NT2/D1 (cell line): Measurements from ENCODE around the gene IER5L.

Experiments
- DNase-seq: peaks from one replicate; pipeline ENCODE4 v3.0.0-alpha.2; 2011; ENCODE audit warnings: low read depth, low spot score
- H3K27me3 ChIP-seq: 2 replicates; pipeline ENCODE4 v1.6.0; 2011; ENCODE audit warnings: mild to moderate bottlenecking; ENCODE audit not compliant: insufficient read length, insufficient read depth
- H3K36me3 ChIP-seq: 2 replicates; pipeline ENCODE4 v1.6.1; 2011; ENCODE audit warnings: mild to moderate bottlenecking, low read length, mixed read lengths; ENCODE audit not compliant: insufficient read depth, insufficient read length
- H3K4me1 ChIP-seq: 2 replicates; pipeline ENCODE4 v1.5.1; 2011; ENCODE audit not compliant: insufficient read depth, insufficient read length
- H3K4me3 ChIP-seq: 2 replicates; pipeline ENCODE4 v1.5.1; 2011; ENCODE audit warnings: low read depth; ENCODE audit not compliant: insufficient read length
- H3K9ac ChIP-seq: 2 replicates; pipeline ENCODE4 v1.6.0; 2011; ENCODE audit warnings: low read depth; ENCODE audit not compliant: insufficient read length
- H3K9me3 ChIP-seq: 2 replicates; pipeline ENCODE4 v1.5.1; 2011; ENCODE audit warnings: mild to moderate bottlenecking, low read length; ENCODE audit not compliant: insufficient read depth
- SUZ12 ChIP-seq: IDR thresholded peaks from 2 replicates; pipeline ENCODE4 v1.6.1; 2011; ENCODE audit not compliant: insufficient read length, insufficient read depth; ENCODE audit errors: extremely low read depth
- YY1 ChIP-seq: IDR thresholded peaks from 2 replicates; pipeline ENCODE4 v1.6.1; 2011; ENCODE audit not compliant: insufficient read length, insufficient read depth
- ZNF274 ChIP-seq: IDR thresholded peaks from 2 replicates; pipeline ENCODE4 v1.6.1; 2011; ENCODE audit warnings: mild to moderate bottlenecking, low read depth, low read length

The IER5L gene

GRCh38 chr9:129160712-129161533, 17.1 kb downstream of the IER5L start:
- H3K27me3 ChIP-seq, result no peaks in the 10 kb centered on the region
- H3K36me3 ChIP-seq, result peaks cover 7% of the 10 kb centered on the region
- TF ChIP-seq YY1 (no peak), ZNF274 (no peak), SUZ12 (no peak)
- DNase-seq, result no peak
- H3K4me3 ChIP-seq, result no peak overlapping the region
- peaks cover 9% of the 10 kb centered on the region for H3K4me1 ChIP-seq
- no peak overlapping the region for H3K9ac ChIP-seq
- H3K9me3 ChIP-seq, result no peaks in the 10 kb centered on the region

DNA sequence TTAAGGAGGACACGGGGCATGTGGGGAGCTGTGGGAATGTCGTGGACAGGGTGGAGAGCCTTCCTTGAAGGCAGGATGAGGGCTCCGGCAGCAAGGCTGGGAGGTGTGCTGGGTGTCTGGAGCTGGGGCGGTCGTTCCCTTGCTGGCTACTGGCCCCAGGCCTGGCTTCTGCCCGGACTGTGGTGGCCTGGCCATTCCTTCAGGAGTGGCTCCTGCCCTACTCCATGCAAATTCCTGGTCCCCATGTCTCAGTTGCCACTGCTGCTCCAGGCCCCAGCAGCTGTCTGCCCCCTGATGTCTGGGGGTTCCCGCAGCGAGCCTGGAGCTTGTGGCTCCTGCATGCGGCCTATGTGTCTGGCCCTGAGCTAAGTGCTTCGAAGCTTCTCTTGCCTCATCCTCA, 21.9 kb downstream of the IER5L start:
- H3K9ac ChIP-seq, result no peak overlapping the region
- H3K36me3 ChIP-seq, result peaks cover 34% of the 10 kb centered on the region
- DNase-seq, result no peak
- TF ChIP-seq ZNF274, result no peak
- no peak for TF ChIP-seq YY1
- no peak for TF ChIP-seq SUZ12
- peaks cover 4% of the 10 kb centered on the region for H3K4me1 ChIP-seq
- H3K27me3 ChIP-seq, result no peaks in the 10 kb centered on the region
- H3K9me3 ChIP-seq, result no peaks in the 10 kb centered on the region
- H3K4me3 ChIP-seq, result no peak overlapping the region

- Histone ChIP-seq H3K9ac (no peak overlapping the region), H3K36me3 (peaks cover 46% of the 10 kb centered on the region), H3K4me1 (peaks cover 2% of the 10 kb centered on the region), H3K27me3 (no peaks in the 10 kb centered on the region), H3K9me3 (no peaks in the 10 kb centered on the region), H3K4me3 (no peak overlapping the region)
- TF ChIP-seq SUZ12, result no peak
- no peak for TF ChIP-seq ZNF274
- no peak for TF ChIP-seq YY1
- DNase-seq, result no peak
Observed at GRCh38 chr9:129154866-129155477, 23.1 kb downstream of the IER5L start.

GRCh38 chr9:129151469-129151868, 26.6 kb downstream of the IER5L start:
- Histone ChIP-seq H3K9me3 (no peaks in the 10 kb centered on the region), H3K4me1 (peaks cover 5% of the 10 kb centered on the region)
- TF ChIP-seq ZNF274 (no peak), YY1 (no peak), SUZ12 (no peak)

GRCh38 chr9:129150672-129151211, 27.3 kb downstream of the IER5L start:
- DNase-seq, result no peak
- no peak for TF ChIP-seq SUZ12
- TF ChIP-seq ZNF274, result no peak
- no peak for TF ChIP-seq YY1
- Histone ChIP-seq H3K4me3 (no peak overlapping the region), H3K9me3 (no peaks in the 10 kb centered on the region), H3K9ac (no peak overlapping the region), H3K36me3 (peaks cover 68% of the 10 kb centered on the region), H3K27me3 (no peaks in the 10 kb centered on the region), H3K4me1 (peaks cover 9% of the 10 kb centered on the region)

More at GRCh38 chr9:129151469-129151868, 26.6 kb downstream of the IER5L start:
- H3K9ac ChIP-seq, result no peak overlapping the region
- H3K36me3 ChIP-seq, result peaks cover 71% of the 10 kb centered on the region
- no peaks in the 10 kb centered on the region for H3K27me3 ChIP-seq
- H3K4me3 ChIP-seq, result no peak overlapping the region
- DNase-seq, result no peak

DNA sequence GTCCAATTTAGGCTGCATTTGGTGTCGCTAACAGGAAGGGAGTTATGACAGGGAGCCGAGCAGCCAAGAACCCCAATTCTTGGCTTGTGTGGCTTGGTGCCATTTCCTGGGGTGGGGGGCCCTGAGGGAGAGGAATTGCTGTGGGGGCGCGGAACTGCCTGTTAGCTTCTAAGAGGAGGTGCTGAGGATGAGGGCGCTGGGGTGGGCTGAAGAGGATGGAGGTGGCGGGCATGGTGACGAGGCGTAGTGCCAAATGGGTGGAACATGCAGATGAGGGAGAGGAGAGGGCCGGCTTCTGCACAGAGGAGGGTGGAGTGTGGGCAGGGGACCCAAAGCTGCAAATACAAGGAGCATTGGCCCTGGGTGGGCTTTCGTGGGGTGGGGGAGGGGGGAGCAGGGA, 27.9 kb downstream of the IER5L start:
- no peak overlapping the region for H3K4me3 ChIP-seq
- peaks cover 65% of the 10 kb centered on the region for H3K36me3 ChIP-seq
- no peak for TF ChIP-seq YY1
- TF ChIP-seq SUZ12, result no peak
- TF ChIP-seq ZNF274, result no peak
- no peaks in the 10 kb centered on the region for H3K27me3 ChIP-seq
- DNase-seq, result no peak
- no peak overlapping the region for H3K9ac ChIP-seq
- peaks cover 15% of the 10 kb centered on the region for H3K4me1 ChIP-seq
- no peaks in the 10 kb centered on the region for H3K9me3 ChIP-seq

DNA sequence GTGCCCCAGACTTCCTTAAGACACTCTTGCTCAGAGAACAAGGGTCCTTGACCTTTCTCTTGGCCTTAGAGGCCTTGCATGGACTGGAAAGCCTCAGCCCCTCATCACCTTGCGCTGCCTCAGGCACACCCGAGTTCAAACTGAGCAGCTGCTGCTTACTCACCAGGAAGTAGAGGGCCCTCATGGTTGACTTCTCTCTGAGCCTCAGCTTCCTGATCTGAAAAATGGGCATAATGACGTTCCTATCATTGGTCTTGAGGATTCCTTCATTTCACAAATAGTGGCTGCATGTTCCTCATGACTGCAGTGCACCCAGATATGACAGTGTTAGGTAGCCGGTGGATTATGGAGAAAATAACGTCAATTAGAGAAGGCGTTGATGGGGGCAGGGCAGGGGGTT, 28.6 kb downstream of the IER5L start:
- TF ChIP-seq SUZ12 (no peak), YY1 (no peak), ZNF274 (no peak)
- H3K27me3 ChIP-seq, result no peaks in the 10 kb centered on the region
- DNase-seq, result no peak
- H3K9me3 ChIP-seq, result no peaks in the 10 kb centered on the region
- peaks cover 15% of the 10 kb centered on the region for H3K4me1 ChIP-seq
- no peak overlapping the region for H3K4me3 ChIP-seq
- H3K9ac ChIP-seq, result no peak overlapping the region
- H3K36me3 ChIP-seq, result peaks cover 60% of the 10 kb centered on the region
